ENCODE measurements around the gene PPP1R3C. TPM values are rescaled to one million over a fixed set of nuclear protein-coding genes. Genes with fewer than 3 reads are reported as not detected.

Gene PPP1R3C
- polyA plus RNA-seq (2014; cell fraction: cytosol; rRNA removed): 2.0 and 2.1 TPM in 2 replicates
- polyA plus RNA-seq (2014; cell fraction: nucleus; rRNA removed): 0.66 and 1.3 TPM in 2 replicates

DNA sequence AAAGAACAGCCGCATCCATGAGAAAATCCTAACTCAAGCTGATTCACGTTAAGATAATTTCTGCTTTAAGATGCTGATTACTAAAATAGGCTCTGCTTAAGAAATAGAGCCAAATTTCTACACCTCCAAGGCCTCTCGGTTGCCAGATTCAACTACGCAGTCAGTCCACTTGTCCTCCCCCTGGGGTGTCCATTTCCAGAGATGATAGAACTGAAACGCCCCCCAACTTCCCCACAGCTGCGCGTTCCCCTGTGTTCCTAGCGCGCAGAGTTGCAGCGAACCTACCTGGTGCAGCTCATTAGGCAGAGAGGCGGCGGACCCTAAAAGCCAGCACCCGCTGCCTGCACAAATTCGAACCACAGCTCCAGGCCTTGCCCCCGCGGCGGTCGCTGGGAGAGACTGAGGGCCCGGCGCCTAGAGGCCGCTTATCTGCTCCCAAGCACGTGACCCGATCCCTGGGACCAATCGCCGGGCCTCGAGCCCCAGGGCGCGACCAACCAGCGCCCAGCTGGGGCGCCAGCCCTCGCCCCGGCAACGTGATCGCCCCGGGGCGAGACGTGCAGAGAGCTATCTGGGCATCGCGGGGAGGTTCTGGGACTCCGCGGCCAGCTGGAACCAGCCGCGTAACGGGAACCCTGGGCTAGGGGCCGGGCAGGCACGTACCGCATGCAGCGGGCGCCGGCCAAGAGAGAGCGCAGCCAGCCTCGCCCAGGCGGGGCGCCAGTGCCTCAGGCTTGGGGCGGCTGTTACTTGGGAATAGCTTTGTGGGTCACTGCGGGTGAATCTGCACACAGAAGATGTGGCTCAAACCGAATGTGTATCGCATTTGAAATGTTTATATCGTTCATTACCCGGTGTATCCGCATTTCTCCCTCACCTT, at the start of gene PPP1R3C:
Gene PPP1R3C, minus strand, starts transcription at position 401 of the 880 bp plus-strand sequence. Its CDS starts 102 bp downstream, at position 299.
- DNase-seq (ENCODE audit: low spot score): peak; percentile 92

- DNase-seq (ENCODE audit: low spot score): no peak
These were observed 48.7 kb upstream of the PPP1R3C start for GRCh38 chr10:91681361-91682276.

DNA sequence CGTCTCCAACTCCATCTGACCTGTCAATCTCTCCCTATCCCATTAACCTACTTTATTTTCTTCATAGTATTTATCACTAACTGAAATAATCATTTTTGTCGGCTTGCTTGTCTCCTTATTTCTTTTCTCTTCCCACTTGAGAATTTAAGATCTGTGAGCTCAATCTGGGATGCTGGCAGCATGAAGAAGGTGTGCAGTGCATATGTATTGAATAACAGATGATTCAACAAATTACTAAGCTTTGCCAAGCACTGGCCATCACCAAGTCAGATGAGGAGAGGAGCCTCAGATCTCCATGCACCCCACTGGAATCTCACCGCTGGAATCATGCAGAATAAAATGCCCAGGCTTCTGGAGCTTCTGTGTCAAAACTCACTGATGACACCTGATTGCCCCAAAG, 47.6 kb upstream of the PPP1R3C start:
- DNase-seq (ENCODE audit: low spot score): no peak

GRCh38 chr10:91679296-91679695, 46.4 kb upstream of the PPP1R3C start:
- no peak for DNase-seq (ENCODE audit: low spot score)

DNA sequence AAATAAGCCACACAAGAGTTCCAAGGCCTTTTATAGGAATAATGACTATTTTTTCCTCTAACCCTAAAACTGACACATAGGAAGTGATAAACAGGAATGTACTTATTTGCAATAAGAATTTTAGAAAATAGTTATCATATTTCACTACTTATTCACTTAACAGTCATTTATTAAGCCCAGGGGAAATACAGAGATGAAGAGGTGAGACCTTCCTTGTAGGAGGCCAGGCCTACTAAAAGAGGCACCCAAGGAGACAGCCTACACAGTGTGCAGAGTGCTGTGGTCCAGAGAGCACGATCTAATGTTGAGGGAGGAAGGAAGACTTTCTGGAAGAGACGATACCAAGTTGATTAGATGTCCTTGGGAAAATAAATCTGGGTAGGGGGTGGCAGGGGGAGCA, 45.0 kb upstream of the PPP1R3C start:
- DNase-seq (ENCODE audit: low spot score): no peak

GRCh38 chr10:91672021-91672608, 39.2 kb upstream of the PPP1R3C start:
- DNase-seq (ENCODE audit: low spot score): peak; percentile 88

DNA sequence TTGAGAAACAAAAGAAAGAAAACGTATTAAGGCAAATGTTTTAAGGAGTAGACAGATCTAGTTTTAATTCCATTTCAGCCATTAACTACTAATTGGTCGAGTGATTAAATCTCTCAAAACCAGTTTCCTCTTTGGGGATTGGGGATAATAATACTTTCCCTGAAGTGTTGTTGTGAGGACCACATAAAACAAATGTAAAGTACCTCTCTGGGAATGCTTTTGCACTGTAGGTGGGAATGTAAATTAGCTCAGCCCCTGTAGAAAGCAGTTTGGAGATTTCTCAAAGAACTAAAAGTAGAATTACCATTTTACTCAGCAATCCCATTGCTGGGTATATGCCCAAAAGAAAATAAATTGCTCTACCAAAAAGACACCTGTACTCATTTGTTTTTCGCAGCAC, 36.0 kb upstream of the PPP1R3C start:
- DNase-seq (ENCODE audit: low spot score): no peak

- DNase-seq (ENCODE audit: low spot score): no peak
These were observed 33.0 kb upstream of the PPP1R3C start for GRCh38 chr10:91665842-91666241.

DNA sequence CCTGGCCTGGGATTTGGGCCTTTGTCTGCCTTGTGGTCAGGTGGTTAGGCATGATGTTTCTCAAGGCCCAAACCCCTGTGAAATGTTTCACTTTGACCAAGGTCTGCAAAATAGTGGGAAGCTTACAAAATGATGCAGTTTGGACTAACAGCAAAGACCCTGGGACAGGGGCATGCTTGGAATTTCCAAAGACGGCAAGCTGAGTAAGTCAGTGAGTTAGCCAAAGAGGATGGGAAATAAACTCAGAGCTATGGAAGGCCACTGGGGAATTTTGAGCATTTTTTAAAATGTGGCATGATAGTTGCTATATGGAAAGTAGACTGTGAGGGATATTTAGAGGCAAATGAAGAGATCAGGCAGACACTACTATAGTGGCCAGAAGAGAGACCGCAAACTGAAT, 31.6 kb upstream of the PPP1R3C start:
- DNase-seq (ENCODE audit: low spot score): no peak

- no peak for DNase-seq (ENCODE audit: low spot score)
These were observed 30.1 kb upstream of the PPP1R3C start for GRCh38 chr10:91662993-91663392.

GRCh38 chr10:91653219-91653870, 20.5 kb upstream of the PPP1R3C start:
- DNase-seq (ENCODE audit: low spot score): no peak

GRCh38 chr10:91652364-91652763, 19.5 kb upstream of the PPP1R3C start:
- DNase-seq (ENCODE audit: low spot score): no peak

DNA sequence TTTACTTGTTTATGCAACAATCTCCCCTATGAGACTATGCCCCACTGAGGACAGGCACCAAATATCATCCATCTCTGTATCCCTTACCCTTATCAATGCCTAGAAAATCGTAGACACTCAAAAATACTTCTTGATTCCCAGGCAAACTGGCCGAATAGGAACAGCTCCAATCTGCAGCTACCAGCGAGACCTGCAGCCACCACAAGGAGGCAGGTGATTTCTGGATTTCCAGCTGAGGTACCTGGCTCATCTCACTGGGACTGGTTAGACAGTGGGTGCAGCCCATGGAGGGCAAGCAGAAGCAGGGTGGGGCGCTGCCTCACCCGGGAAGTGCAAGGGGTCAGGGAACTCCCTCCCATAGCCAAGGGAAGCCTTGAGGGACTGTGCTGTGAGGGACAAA, 10.8 kb upstream of the PPP1R3C start:
- DNase-seq (ENCODE audit: low spot score): peak; percentile 27

GRCh38 chr10:91642831-91643692, 10.2 kb upstream of the PPP1R3C start:
- DNase-seq (ENCODE audit: low spot score): no peak

DNA sequence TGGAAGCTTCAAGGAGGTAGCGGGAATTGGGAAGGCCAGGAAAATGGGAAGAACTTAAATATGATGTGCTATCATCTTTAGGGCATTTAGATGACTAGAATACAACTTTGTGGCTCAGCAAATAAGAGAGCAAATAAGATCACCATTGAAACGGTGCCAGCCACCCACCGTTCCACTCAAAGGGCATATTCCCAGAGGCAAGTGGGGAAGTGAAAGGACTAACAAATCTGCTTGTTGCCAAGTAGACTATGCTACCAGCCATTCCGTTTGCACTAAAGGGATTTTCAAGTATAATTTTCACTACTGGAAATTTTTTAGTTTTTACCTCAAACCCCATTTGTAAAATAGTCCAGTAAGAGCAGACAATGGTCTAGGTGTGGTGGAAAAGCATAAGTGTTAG, 4.0 kb upstream of the PPP1R3C start:
- no peak for DNase-seq (ENCODE audit: low spot score)

DNA sequence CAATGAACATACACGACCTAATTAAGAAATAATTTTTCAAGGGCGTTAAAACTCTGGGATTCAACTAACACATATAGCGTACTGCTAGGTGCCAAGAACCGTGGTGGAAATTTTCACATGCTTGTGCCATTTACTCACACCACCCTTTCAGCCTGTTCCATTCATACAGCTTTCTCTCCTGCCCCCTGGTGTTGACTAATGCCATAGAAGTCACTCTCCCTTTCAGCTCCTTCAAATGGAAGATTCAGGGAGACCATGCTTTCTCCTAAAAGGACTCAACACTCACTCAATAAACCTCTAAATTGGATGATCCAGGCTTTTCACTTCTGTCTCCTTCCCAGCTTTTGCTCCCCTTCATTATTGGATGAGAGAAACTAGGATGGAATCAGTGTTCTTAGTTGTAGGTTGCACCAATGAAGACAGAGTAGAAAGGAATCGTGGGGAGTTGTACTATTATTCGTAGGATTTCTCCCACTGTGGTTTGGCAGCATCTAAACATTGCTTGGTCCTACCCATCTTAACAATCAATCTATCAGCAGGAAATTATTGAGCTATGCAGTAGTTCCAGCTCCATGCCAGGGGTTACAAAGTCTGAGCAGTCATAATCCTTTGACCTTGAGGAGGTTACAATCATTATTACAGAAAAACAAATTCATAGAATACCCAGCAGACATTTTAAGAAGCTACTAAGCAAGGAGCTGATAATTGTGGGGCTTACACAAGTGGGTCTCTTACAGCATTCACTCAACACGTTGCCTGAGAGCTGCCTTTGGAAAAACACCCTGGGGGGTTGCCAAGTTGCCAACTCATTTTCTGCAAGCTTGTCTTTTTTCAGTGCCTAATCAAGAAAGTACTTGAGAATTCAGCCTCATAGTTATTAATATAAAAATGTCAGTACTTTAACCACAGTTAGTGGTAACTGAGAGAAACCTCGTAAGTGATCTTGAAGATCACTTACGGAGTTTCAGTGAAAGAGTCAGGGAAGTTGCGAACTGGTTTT, 2.8 kb upstream of the PPP1R3C start:
- DNase-seq (ENCODE audit: low spot score): peak; percentile 69

DNA sequence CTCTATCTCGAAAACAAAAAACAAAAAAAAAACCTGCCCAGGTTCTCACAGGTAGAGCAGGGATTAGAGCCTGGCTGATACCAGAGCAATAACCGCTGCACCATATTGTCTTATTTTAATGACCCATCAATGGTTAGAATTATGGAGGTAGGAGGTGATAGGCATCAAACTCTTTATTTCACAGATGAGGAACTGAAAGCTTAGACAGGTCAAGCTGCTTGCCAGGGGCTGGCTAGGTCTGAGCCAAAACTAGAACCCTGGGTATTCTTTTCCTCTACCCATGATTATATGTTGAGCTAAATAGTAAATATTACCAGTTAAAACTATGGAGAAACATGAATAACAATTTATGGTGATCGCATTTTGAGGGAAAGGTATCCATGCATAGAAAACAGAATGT, 2.0 kb upstream of the PPP1R3C start:
- DNase-seq (ENCODE audit: low spot score): no peak

- DNase-seq (ENCODE audit: low spot score): no peak
These were observed 1.4 kb upstream of the PPP1R3C start for GRCh38 chr10:91634246-91634645.

- DNase-seq (ENCODE audit: low spot score): no peak
These were observed 2.2 kb downstream of the PPP1R3C start for GRCh38 chr10:91630625-91631024.

All from SK-N-DZ (cell line).